NCI-H1694 (cell line): ENCODE measurements around the gene VEGFB.
"Not testable (repeated sequence)": the region's sequence is repeated elsewhere in the genome, so short reads cannot be mapped to it uniquely, and the experiment has no call there.

Experiments
- DNase-seq: peaks from one replicate; lab custom pipeline; 2025; lab: John Stamatoyannopoulos, UW

VEGFB gene

GRCh38 chr11:64232182-64232966, 2.0 kb upstream of the VEGFB start:
- DNase-seq = no peak

DNA sequence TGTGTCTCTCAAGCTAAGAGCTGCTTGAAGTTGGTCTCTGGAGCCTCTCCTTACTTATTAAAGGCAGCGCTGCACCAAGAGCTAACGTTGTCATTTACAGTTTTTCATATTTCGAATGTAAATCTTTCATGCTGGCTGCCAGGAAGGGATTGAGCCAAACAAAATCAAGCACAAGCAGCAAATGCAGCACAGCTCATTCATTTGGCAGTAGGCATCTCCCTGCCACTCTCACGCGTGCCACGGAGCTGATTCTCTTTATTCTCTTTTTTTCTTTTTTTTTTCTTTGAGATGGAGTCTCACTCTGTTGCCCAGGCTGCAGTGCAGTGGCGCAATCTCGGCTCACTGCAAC, 1.4 kb upstream of the VEGFB start:
- no peak for DNase-seq

GRCh38 chr11:64234647-64235379, 429 bp downstream of the VEGFB start:
- no peak for DNase-seq

- no peak for DNase-seq
Observed at GRCh38 chr11:64235437-64236161, 1.2 kb downstream of the VEGFB start.

DNA sequence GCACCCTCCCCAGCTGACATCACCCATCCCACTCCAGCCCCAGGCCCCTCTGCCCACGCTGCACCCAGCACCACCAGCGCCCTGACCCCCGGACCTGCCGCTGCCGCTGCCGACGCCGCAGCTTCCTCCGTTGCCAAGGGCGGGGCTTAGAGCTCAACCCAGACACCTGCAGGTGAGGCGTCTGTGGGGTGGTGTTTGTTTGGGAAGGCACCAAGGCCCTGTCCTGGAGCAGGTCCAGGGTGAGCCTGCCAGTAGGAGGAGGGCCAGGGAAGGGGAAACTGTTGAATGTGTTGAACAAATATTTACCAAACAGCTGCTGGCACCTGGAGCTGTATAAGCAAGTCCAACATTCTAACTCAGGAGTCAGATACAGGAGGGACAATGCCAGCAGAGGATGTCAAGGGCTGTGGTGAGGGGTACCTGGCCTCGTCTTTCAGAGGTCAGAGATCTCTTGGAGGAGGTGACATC, 3.1 kb downstream of the VEGFB start:
- DNase-seq = no peak

GRCh38 chr11:64238076-64238475, 3.7 kb downstream of the VEGFB start:
- no peak for DNase-seq

DNA sequence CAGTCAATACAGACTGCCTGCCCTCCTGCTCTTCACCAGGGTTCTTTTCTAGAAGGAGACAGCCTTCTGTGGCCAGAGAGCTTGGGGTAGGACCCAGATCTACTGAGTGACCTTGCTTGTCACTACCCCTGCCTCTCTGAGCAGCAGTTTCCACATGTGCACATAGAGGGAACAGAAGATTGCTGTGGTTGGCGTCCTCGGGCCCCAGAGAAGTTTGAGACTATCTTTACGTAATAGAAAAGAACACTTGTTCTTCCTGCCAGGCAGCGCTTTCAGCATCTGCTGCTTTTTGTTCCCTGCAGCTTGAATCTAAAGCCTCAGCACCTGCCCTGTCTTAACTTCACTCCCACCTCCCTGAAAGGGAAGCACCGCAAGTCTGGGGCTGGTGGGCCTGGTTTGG, 4.6 kb downstream of the VEGFB start:
- no peak for DNase-seq

- DNase-seq = no peak
Observed at GRCh38 chr11:64239662-64240434, 5.5 kb downstream of the VEGFB start.

- peak; percentile 74 for DNase-seq
Observed at GRCh38 chr11:64240435-64241240, 6.3 kb downstream of the VEGFB start, which contains the start of gene FKBP2. Gene FKBP2, plus strand, starts transcription at chr11:64241095. Its CDS starts 1,293 bp downstream, at chr11:64242388.

- DNase-seq = no peak
Observed at GRCh38 chr11:64241241-64241490, 6.8 kb downstream of the VEGFB start.

GRCh38 chr11:64241491-64242374, 7.3 kb downstream of the VEGFB start:
- DNase-seq = peak; percentile 94

DNA sequence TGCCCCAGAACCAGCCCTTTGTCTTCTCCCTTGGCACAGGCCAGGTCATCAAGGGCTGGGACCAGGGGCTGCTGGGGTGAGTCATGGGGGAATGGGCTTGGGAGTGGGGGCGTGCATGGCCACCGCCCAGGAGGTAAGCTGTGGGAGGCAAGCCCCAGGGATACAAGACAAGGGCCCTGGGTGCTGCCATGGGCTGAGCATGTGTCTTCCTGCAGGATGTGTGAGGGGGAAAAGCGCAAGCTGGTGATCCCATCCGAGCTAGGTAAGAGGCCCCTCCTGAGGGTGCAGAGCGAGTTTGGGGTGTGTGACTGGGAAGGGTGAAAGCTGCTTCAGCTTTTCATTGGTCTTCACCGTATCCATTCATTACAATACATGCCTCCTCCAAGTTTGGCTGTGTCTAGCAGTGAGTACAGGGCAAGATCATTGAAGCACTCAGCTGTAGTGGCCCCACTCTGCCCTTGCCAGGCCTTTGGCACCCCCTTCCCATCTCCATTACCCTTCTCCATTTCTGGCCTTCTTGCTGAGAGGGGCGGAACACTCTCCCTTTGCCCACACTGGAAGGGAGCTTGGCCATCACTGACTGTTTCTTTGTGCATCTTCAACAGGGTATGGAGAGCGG, 9.0 kb downstream of the VEGFB start:
- no peak for DNase-seq

DNA sequence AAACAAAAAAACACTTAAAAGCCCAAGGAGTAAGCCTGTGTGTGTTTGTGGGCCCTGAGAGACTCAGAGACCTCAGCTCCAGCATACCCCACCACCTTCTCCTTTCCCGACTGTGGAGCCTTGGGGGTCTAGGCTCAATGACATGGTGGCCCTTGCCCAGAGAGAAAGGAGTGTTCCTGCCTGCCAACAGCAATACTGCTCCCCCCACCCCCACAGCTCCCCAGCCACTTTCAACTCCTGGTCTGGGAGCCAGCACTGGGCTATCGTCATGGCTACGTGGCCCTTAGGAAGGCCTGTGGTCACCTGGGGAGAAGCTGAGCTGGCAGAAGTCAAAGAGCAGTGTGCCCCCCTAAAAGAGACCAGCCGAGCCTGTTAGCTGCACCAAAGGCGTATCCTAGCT, 9.7 kb downstream of the VEGFB start:
- no peak for DNase-seq

DNA sequence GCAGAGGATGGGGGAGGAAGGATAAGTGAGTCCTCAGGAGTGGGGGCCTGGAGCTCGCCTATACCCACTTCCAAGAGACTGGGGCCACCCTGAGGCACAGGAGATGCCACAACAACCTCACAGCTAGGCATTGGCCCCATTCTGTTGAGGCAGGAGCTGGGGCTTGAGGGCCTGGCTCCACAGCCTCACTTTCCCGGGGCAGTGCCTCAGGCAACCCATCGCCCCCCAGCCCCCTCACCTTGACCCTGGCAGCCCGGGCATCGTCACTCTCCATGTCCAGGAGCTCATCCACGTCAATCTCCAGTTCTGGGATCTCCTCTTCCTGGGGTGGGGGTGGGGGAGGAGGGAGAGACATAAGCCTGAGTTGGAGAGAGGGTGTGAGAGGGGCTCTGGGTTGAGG, 10.6 kb downstream of the VEGFB start:
- DNase-seq = no peak

DNA sequence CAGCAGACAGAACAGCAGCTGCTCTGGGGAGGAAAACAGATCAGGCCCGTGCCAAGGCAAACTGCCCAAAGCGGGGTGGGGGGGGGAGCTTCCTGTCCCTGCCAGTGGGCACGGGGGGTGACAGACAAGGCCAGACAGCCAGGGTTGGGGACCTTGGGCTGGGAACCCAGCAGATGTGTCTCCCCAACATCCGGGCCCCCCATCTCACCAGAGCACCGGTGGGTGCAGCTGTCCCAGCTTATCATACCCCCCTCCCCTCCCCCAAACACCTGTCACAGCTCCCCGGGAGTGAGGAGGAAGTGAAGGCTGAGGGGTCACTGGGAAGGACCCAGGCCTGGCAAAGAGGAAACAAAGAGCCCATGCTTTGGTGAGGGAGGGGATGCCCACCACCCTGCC, 11.0 kb downstream of the VEGFB start:
- no peak for DNase-seq

- DNase-seq = no peak
Observed at GRCh38 chr11:64245797-64246620, 11.6 kb downstream of the VEGFB start.

DNA sequence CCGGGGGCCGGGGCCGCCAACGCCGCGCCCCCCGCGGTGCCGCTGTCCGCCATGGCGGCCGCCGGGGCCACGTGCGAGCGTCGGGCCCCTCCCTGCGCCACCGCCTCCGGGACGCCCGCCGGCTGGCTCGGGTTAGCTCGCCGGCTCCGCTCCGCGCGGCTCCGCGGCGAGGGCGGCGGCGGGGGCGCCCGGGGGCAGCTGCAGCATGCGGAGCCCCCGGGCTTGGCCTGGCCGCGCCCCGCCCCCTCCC, 12.2 kb downstream of the VEGFB start:
- not testable (repeated sequence) for DNase-seq

GRCh38 chr11:64246871-64247728, 12.7 kb downstream of the VEGFB start, which contains the start of gene PPP1R14B:
Gene PPP1R14B, minus strand, starts transcription at chr11:64246943. Its CDS starts 270 bp downstream, at chr11:64246673.
- DNase-seq = peak; percentile 64
